ENCODE measurements around the gene ATP6V1B1.

Gene ATP6V1B1

GRCh38 chr2:70978341-70979179 is 42.9 kb downstream of the ATP6V1B1 start, which contains the start of gene ANKRD53:
ANKRD53 (plus strand) TSS chr2:70978630; CDS start chr2:70978646, 16 bp downstream.
- Histone ChIP-seq H3K4me3 (replicated peaks; ENCODE audit: low read depth, low read length) (peak within 1 kb of the TSS; percentile 68), H3K27me3 (replicated peaks; ENCODE audit: control insufficient read depth, insufficient read depth, low read length) (no peaks in the 10 kb centered on the region), H3K36me3 (ENCODE audit: control insufficient read depth, insufficient read depth, low read length) (no peaks in the 10 kb centered on the region)
- TF ChIP-seq CTCF (IDR thresholded peaks at IDR 0.05; ENCODE audit: insufficient read depth, low read length, poor library complexity, severe bottlenecking): no peak
- DNase-seq (ENCODE audit: extremely low read depth, insufficient read length): peak; percentile 41

GRCh38 chr2:70979180-70979488 is 43.4 kb downstream of the ATP6V1B1 start:
- no peak for TF ChIP-seq CTCF (IDR thresholded peaks at IDR 0.05; ENCODE audit: insufficient read depth, low read length, poor library complexity, severe bottlenecking)
- Histone ChIP-seq H3K4me3 (replicated peaks; ENCODE audit: low read depth, low read length) (peak overlapping the region; percentile 59), H3K27me3 (replicated peaks; ENCODE audit: control insufficient read depth, insufficient read depth, low read length) (no peaks in the 10 kb centered on the region), H3K36me3 (ENCODE audit: control insufficient read depth, insufficient read depth, low read length) (no peaks in the 10 kb centered on the region)
- no peak for DNase-seq (ENCODE audit: extremely low read depth, insufficient read length)

- TF ChIP-seq CTCF (IDR thresholded peaks at IDR 0.05; ENCODE audit: insufficient read depth, low read length, poor library complexity, severe bottlenecking): no peak
- Histone ChIP-seq H3K4me3 (replicated peaks; ENCODE audit: low read depth, low read length) (no peak overlapping the region), H3K36me3 (ENCODE audit: control insufficient read depth, insufficient read depth, low read length) (no peaks in the 10 kb centered on the region; the same call in 1 of the 2 replicates), H3K27me3 (replicated peaks; ENCODE audit: control insufficient read depth, insufficient read depth, low read length) (no peaks in the 10 kb centered on the region)
- no peak for DNase-seq (ENCODE audit: extremely low read depth, insufficient read length)
These were observed 43.9 kb downstream of the ATP6V1B1 start for GRCh38 chr2:70979626-70980025.

- Histone ChIP-seq H3K4me3 (replicated peaks; ENCODE audit: low read depth, low read length) (no peak overlapping the region), H3K36me3 (ENCODE audit: control insufficient read depth, insufficient read depth, low read length) (peaks cover 3% of the 10 kb centered on the region), H3K27me3 (replicated peaks; ENCODE audit: control insufficient read depth, insufficient read depth, low read length) (no peaks in the 10 kb centered on the region)
- TF ChIP-seq CTCF (IDR thresholded peaks at IDR 0.05; ENCODE audit: insufficient read depth, low read length, poor library complexity, severe bottlenecking): no peak
- DNase-seq (ENCODE audit: extremely low read depth, insufficient read length): no peak
These were observed 45.7 kb downstream of the ATP6V1B1 start for GRCh38 chr2:70981421-70981820.

GRCh38 chr2:70981866-70982810 is 46.4 kb downstream of the ATP6V1B1 start:
- Histone ChIP-seq H3K36me3 (ENCODE audit: control insufficient read depth, insufficient read depth, low read length) (peaks cover 8% of the 10 kb centered on the region), H3K27me3 (replicated peaks; ENCODE audit: control insufficient read depth, insufficient read depth, low read length) (no peaks in the 10 kb centered on the region), H3K4me3 (replicated peaks; ENCODE audit: low read depth, low read length) (no peak overlapping the region)
- TF ChIP-seq CTCF (IDR thresholded peaks at IDR 0.05; ENCODE audit: insufficient read depth, low read length, poor library complexity, severe bottlenecking): no peak
- no peak for DNase-seq (ENCODE audit: extremely low read depth, insufficient read length)
